NCI-H187 treated with DMSO at 0.1 percent for 48 hours (cell line): ENCODE data around the gene BOK.
"Not testable (repeated sequence)": the region's sequence is repeated elsewhere in the genome, so short reads cannot be mapped to it uniquely, and the experiment has no call there.

Experiments
- DNase-seq: peaks from one replicate; lab custom pipeline; 2025; lab: John Stamatoyannopoulos, UW

Gene BOK

GRCh38 chr2:241556746-241557145 is 1.8 kb upstream of the BOK start:
- no peak for DNase-seq

GRCh38 chr2:241559323-241560161 is 997 bp downstream of the BOK start:
- DNase-seq = no peak

GRCh38 chr2:241560162-241560882 is 1.8 kb downstream of the BOK start:
- DNase-seq = no peak

GRCh38 chr2:241560883-241561474 is 2.4 kb downstream of the BOK start:
- DNase-seq = no peak

- DNase-seq = no peak
These were observed 3.3 kb downstream of the BOK start for GRCh38 chr2:241561832-241562231.

- DNase-seq = no peak
These were observed 3.8 kb downstream of the BOK start for GRCh38 chr2:241562269-241562891.

- DNase-seq = no peak
These were observed 4.5 kb downstream of the BOK start for GRCh38 chr2:241563031-241563507.

- DNase-seq = no peak
These were observed 5.0 kb downstream of the BOK start for GRCh38 chr2:241563571-241563980.

GRCh38 chr2:241563981-241564595 is 5.5 kb downstream of the BOK start:
- DNase-seq = no peak

- no peak for DNase-seq
These were observed 6.3 kb downstream of the BOK start for GRCh38 chr2:241564596-241565410.

GRCh38 chr2:241565411-241565810 is 6.9 kb downstream of the BOK start:
- no peak for DNase-seq

- not testable (repeated sequence) for DNase-seq
These were observed 7.5 kb downstream of the BOK start for GRCh38 chr2:241566021-241566420.

- DNase-seq = no peak
These were observed 7.9 kb downstream of the BOK start for GRCh38 chr2:241566468-241566867.

GRCh38 chr2:241567266-241567665 is 8.7 kb downstream of the BOK start:
- DNase-seq = not testable (repeated sequence)

GRCh38 chr2:241567776-241568175 is 9.2 kb downstream of the BOK start:
- DNase-seq = no peak

GRCh38 chr2:241568726-241569125 is 10.2 kb downstream of the BOK start:
- no peak for DNase-seq

GRCh38 chr2:241569831-241570281 is 11.3 kb downstream of the BOK start:
- DNase-seq = no peak

GRCh38 chr2:241570961-241571581 is 12.5 kb downstream of the BOK start:
- no peak for DNase-seq

GRCh38 chr2:241571821-241572620 is 13.5 kb downstream of the BOK start:
- no peak for DNase-seq
